Stimulated activated CD4-positive, alpha-beta T cell treated with anti-CD3 and anti-CD28 coated beads, TNF-alpha, amount 100 ng/mL, for 48 hours (primary cell): Measurements from ENCODE around the gene STAT5A.

Experiments
- DNase-seq, 3 donors: peaks; one replicate each; pipeline ENCODE4 v3.0.0-alpha.2; 2020; ENCODE audit warnings: low read depth in 3 of 3

The STAT5A gene

DNA sequence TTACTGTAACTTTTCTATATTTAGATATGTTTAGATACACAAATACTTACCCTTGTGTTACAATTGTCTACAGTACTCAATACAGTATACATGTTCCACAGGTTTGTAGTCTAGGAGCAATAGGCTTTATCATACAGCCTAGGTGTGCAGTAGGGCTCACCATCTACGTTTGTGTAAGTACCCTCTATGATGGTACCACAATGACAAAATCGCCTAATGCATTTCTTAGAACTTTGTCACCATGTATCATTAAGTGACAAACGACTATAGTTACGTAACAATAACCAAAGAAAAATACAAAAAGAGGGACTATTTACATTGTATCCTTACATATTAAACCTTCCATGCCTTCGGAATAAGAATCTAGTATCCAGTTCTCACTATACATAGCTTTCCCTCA, 20.1 kb upstream of the STAT5A start:
- no peak for DNase-seq

DNA sequence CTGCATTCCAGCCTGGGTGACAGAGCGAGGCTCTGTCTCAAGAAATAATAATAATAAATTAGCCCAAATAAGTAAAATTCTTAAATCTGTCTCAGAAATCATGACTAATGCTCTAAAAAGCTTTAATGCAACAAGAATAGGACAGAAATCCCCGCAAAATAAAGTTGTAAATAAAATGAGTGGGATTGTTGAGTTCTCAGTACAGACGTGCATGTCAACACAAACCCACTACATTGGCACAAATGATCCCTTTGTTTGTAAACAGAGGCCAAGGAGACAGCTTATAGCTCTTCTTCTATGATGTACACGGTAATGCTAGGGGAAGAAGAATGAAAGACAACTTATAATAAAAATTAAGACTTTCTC, 18.1 kb upstream of the STAT5A start:
- no peak for DNase-seq

DNA sequence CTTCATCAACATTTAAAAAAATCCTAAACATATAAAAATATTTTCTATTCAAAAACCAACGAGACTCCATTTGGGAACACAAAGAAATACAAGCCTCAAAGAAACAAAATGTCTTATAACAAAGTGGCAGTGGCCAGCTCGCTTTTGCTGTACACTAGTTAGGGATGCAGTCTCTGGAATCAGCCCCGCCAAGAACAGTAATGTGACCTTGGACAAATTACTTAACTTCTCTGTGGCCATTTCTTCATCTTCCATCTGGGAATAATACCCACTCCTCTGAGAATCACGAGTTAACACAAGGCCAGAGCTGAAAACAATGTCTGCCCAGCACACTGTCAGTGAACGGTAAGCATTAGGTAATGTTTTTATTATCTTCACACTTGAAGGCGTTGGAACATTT, 17.7 kb upstream of the STAT5A start:
- no peak for DNase-seq

DNA sequence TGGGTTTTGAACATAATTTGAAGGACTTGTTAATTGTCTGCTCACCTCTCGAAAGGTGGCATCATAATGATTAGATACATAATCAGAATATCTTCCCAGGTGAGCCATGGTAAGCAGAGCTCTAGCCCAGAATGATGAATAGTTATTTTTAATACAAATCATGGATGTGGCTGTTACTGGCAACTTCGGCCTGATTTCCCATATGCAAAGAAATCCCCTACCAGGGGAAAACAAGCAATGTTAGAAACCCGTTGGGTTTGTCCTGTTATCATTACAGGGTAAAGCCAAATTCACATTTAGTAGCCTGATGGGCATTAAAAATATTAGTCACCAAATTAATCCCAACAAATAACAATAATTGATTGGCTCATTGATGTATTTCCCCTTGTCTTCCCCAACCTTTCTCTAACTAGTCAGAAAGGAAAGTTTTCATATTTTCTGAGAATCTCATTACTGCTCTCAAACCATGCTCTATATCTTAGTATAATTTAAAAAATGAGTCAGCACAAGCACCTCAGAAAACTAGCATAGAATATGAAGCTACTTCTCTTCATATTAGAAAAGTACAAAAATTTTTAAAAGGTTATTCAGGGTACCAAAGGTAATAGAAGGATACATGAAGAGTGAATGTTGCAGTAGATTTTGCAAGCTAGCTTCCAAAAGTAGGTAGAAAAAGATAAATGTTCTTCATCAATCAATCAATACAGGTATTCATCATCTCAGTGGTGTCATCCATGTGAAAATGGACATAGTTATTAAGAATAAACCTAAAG, 17.1 kb upstream of the STAT5A start:
- DNase-seq: no peak

DNA sequence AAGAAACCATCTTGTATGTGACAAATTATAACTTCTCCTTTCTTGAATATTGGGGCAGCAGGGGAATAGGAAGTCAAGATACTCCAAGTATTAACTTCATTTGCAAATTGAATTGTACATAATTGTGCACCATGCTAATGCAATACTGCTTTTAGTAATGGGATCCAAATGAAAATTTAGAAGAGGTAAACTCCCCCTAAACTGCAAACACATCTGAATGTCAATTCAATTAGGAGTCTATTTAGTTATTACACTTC, 16.6 kb upstream of the STAT5A start:
- DNase-seq: no peak

DNA sequence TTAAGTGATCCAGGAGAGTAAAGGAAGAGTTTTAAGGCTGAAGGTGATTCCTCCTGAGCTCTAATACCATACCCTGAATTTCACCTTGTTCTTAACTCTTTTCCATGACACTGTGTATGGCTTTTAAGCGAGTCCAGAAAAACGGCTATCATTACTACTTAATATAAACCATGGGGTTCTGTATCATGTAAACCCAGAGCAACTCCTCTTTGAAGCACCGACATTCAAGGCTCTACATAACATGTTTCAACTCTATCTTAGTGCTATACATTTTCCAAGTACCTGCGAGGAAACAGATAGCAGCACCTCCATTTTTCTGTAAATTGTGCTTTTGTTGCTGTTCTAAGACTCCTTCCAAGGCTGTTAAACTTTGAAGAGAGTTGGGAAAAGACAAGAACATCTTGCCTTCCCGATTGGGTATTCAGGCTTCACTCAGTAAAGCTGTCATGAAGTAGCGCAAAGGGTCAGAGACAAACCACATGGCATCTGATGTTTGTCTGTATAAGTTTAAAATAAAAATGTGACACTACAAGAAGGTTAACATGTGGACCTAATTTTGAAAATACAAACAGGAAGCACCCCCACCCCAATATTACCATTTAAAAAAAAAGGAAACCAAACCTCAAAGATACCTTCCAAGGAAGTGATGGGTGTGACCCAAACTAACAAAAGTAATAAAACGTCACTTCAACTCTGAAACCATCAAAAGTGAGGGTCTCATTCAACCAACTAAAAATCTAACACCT, 16.0 kb upstream of the STAT5A start:
- no peak for DNase-seq

DNA sequence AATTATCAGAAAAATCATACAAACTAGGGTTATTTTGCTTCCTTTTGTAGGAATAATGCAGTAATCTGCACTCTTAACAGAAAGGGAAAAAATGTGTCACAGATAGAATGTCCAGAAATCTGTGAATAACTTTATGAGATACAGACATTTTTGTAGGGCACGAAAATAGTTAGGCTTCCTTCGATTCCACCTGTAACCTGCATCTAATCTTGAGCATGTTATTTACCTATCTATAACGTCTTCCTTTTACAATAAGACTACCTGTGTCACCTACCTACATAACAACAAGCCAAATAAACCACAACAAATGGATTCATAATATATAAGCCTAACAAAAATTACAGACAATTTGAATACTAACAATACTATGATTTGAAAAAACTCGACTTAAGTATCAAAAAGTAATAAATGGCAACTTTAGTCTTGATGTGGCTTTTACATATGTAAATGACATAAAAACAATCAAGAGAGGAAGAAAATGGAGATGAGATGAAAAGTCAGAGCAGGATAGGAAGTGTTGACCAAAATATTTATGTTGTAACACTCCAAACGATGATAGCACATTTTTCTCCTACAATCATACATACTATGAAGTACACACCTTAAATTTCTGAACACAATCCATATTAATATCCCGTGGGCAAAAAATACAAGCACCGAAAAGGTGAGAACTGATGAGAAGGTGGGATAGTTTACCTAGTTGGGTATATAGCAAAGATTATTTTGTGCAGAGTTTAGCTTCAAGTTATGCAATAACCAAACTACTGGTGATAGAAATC, 14.6 kb upstream of the STAT5A start:
- no peak for DNase-seq

DNA sequence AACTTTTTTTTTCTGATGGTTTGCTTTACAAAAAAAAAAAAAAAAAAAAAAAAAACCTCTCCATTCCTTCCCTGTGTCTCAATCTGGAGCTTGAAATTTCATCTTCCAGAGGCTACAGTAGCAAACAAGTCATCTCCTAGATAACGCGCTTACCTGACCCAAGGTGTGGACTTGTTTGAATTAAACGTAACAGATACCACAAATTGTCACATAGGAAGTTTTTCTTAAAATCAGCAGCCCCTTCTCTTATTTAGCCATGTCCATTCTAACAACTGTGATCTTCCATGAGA, 14.1 kb upstream of the STAT5A start:
- DNase-seq: no peak

DNA sequence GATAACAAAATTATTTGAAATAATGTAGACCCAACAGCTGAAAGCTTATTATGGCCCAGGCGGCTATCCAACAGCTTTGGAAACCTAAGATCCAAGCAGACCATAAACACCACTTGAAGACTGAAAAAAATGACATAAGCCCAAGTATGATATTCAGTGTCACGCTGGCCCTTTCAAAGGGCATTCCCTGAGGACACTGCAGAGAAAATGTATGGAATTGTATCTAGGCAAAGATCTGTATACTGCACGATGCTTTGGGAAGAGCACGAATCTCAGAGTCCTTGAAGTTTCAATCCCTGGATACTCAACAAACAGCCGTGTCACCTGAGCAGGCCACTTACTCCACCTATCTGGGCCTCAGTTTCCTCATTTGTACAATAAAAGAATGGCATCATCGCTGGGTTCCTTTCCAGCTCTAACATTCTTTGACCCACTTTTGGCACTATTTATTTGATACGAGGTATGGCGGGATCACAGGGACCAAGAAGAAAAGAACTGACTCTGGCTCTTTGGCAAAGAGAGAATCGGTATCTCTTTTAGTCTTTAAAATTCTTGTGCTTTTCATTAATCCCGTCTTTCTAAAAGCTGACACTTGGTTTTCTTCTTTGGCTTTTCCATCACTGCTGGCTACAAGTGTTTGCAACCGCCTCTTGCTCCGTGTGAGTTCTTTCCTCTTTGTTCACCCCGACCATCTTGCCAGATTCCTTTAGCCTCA, 13.3 kb upstream of the STAT5A start:
- no peak for DNase-seq

DNA sequence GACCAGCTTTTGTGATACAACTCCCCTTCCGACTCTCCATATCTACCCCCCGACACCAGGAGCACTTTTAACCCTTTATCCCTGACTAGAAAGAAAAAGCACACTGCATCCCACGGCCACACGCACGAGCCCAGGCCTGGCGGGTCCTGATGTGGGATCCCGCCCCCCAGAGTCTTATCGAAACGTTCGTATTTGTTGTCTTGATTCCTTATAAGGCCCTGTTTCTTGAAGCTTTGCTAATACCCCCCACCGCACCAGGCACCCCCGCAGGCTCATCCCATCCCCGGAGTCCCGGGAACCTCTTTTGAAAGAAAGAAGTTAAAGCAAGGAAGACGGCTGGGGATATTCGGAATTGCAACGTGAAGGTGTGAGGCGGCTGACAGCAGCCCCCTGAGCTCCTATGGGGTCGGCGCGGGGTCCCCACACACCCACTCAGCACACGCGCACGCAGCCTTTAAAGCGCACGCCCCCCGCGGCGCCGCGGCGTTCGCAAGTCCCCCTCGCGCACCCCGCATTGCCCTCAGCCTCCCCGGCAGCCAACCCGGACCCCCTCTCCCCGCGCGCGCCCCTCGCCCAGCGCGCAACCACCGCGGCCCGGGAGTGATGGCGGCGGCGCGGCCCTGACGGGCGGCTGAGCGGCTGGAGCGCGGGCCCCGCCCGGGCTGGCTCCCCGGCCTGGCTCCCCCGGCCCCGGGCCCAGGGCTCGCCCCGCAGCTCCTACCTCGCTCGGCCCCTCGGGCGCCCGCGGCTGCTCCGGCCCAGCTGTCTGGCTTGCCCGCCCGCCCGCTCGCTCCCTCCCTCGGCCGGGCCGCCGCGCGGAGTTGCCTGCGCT, 12.6 kb upstream of the STAT5A start:
- peak in 1 of 3 donors; percentile 27 for DNase-seq

DNA sequence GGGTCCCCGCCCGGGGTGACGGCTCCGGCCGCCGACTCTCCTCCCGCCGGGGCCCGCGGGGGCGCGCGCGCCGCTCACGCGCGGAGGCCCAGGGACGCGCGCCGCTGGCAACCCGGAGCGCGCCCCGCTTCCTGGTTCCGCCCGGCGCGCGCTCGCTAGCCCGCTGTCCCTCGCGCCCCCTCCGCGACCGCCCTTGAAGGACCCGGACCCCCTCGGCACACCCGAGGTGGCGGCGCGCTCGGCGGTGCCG, 12.0 kb upstream of the STAT5A start, which contains the start of gene STAT5B:
TSS of gene STAT5B (minus strand) at position 33 of the 250 bp plus-strand sequence. CDS start 44,264 bp downstream, outside the sequence.
- DNase-seq: peak in 1 of 3 donors; percentile 48

DNA sequence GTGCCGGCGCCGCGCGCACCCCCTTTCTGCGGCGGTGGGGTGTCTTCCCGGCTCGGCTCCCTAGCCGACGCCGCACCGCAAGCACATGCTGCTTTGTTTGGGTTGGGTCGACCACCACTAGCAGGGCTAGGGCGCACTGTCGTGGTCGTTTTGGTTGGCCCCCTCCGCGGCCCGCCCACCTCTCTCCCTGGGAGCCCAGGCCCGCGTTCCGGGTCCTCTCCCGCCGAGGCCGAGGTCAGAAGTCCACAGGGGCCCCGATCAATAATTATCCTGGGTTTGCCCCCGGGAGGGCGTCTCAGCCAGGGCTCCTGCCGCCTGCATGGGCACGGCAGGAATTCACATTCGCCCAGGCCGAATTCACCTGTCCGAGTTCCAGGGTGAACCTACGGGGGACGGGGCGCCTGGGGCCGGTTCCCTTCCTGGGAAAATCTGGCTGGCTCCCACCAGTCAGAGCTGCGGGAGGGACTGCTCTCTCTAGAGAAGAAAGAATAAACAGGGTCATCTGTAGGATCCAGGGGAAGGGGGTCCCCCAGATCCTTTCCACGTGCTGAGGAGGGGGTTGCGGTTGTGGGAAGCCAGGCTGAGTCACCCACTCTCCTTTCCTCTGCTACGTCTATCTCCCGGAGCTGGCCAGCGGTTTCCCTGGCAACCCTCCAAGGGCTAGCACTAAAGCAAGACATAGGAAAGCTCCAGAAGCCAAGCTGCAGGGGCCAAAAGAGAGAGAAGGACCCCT, 11.5 kb upstream of the STAT5A start:
- no peak for DNase-seq

DNA sequence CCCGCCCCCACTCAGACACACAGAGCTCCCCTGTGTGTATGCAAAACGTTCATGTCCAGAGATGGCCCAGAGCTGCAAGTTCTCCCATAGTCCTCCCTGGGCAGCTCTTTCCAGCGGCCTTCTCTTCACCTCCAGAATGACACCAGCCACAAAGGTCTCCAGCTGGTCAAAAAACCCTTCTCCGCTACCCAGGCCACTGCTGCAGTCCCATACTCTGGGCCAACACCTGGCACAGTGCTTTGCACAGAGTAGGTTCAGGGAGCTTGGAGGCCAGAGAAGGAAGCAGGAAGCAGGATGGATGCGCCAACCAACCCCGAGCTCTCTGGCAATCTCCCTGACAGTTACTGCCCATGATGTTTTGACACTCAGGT, 11.0 kb upstream of the STAT5A start:
- no peak for DNase-seq

DNA sequence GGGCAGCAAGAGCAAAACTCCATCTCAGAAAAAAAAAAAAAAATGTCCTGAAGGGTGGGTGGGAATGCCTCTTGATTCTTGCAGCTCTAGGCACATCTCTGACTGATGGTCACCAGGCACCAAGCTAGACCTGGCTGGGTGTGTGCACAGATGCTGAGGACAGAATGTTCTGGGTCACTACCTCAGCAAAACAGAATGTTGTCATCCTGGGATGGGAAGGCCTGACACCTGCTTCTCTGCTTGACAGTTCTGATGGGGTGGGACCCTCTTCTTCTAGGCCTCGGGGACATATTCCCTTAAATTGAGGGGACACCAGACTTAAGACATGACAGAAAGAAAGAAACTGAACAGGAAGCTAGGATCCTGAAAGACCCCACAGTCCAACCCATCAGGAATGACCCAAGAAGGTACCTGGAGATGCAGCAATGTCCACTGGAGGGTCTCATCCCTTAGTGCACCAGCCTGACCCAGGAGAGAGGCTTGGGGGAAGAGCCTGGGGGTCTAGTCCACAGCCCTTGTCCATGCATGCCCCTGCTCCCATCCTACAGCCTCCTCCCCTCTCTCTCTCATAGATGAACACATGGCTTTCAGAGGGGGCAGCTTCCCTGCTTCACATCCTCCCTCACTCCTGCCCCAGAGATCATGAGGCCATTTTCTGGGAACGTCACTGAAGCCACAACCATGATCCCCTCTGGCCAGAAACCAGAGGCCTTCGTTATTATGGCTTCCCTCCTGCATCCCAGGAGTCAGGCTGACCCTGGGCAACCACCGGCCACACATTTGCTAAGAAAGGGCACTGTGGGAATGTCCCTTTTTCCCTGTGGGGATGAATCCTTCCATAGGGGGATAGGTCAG, 8.3 kb upstream of the STAT5A start:
- DNase-seq: no peak

DNA sequence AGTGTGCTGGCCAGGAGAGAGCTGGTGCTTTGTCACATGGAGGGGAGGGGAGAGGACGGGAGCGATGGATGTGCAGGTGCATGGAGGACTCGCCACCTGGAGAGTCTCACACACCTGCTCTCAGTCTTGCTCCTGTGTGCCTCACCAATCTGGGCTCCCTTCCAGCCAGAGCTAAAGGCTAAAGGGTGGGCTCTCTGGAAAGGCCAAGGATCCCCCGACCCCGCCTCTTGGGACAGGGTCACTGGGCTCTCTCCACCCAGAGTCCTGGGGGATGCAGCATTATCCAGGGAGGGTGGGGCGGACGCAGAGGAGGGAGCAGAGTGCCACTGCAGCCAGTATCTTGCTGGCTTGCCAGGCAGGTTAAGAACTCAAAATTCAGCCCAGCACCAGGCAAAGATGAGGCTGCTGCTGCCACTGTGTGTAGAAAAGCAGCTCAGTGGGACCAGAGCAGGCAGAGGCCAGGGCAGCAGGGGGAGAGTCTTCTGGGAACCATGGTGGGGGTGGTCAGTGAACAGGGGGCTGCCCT, 6.7 kb upstream of the STAT5A start:
- DNase-seq: no peak

DNA sequence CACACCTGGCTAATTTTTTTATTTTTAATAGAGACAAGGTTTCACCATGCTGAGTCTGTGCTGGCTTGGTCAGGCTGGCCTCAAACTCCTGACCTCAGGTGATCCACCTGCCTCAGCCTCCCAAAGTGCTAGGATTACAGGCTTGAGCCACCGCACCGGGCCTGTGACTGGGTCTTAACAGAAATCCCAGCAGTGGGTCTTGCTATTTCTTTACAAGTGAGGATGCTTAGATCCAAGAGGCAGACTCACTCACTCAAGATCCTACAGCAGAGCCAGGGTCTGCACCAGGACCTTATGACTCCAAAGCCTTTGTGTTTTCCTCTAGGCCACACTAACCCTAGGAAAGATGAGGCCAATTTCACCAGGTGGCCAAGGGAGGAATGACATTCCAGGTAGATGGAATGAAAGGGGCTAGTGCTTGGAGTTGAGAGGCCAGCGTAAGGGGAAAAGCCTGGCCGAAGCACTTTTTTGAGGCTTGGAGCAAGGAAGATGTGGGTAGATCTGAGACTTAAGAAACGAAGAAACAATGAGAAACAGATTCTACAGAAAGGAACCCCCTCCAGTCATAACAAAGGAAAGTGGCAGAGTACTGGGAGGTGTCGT, 5.7 kb upstream of the STAT5A start:
- no peak for DNase-seq

DNA sequence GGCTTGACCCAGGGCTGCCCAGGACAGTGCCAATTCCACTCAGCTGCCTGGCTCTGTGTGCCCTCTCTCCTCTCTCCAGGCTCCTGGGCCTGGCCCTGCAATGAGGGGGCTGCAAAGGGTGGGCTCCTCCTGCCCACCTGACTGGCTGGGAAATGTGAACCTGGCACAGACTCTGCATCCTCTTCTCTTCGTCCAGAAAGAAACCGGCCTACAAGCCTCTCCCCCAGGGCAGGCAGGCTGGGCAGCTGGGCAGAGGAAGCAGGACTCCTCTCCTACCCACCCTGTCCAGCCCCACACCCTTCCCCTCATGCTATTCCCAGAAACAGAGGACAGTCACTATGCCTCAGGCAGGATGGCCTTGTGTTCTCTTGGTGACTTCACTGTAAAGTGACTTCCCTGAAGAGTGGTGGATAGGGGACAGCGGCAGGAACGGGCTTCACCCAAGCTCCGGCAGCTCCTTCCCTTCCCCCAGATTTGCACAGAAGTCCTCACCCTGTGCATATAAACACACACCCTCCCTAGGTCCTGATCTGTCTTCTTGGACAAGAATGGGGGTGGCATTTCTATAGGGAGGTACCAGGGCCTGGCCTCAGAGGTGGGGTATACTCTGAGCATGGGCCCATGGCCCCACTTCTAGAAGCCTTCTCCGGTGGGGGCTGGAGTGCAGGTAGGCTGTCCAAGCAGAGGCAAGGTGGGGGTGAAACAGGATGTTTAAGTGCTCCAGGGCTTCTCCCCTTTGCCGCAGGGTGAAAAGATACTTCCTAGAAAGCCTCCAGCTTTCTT, 4.9 kb upstream of the STAT5A start:
- no peak for DNase-seq

DNA sequence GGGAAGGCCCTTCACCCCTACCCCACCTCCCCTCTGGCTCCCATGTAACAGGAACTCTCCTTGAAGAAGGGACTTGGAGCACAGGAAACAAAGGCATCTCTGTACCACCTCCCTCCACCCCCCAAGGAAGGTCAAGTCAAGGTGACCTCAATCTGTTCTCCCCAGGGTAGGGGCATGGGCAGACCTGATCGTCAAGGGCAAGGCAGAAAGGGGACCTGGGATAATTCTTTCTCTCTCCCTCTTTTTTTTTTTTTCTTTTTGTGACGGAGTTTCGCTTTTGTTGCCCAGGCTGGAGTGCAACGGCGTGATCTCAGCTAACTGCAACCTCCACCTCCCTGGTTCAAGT, 4.3 kb upstream of the STAT5A start:
- no peak for DNase-seq

DNA sequence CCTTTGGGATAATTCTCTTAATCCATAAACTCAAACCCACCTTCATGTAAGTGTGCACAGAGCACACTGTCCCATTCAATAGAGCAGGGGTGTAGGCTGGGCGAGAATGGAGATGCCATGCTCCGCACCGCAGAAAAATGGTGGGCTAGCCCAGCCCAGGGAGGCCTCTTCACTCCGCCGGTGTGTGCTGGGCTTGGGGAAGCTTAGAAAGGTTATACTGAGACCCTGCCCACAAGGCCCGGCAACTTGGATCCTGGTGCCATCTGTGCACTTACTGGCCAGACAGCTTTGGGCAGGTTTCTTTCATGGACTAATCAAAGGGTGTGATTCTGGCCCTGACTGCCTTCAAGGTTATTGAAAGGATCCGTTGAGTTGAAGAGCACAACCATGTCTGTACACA, 3.7 kb upstream of the STAT5A start:
- DNase-seq: no peak
